IPS-11a (cell line): ENCODE results near the gene LTBP4.
"Not testable (repeated sequence)": the region's sequence is repeated elsewhere in the genome, so short reads cannot be mapped to it uniquely, and the experiment has no call there.

Source experiments
- H3K4me3 ChIP-seq: one replicate; pipeline ENCODE4 v1.5.1; 2013; ENCODE audit warnings: low read depth, low read length, control low read depth

LTBP4 gene

GRCh38 chr19:40611096-40611495, 9.9 kb downstream of the LTBP4 start:
- no peak overlapping the region for H3K4me3 ChIP-seq

GRCh38 chr19:40611900-40612698, 10.9 kb downstream of the LTBP4 start:
- H3K4me3 ChIP-seq = no peak overlapping the region

- H3K4me3 ChIP-seq = peak overlapping the region; percentile 88
Measured at GRCh38 chr19:40612831-40613689, 11.9 kb downstream of the LTBP4 start.

- H3K4me3 ChIP-seq = peak overlapping the region; percentile 88
Measured at GRCh38 chr19:40613690-40614621, 12.8 kb downstream of the LTBP4 start.

GRCh38 chr19:40614622-40615411, 13.6 kb downstream of the LTBP4 start:
- peak overlapping the region; percentile 88 for H3K4me3 ChIP-seq

- no peak overlapping the region for H3K4me3 ChIP-seq
Measured at GRCh38 chr19:40616178-40616577, 15.0 kb downstream of the LTBP4 start.

- no peak overlapping the region for H3K4me3 ChIP-seq
Measured at GRCh38 chr19:40616941-40617340, 15.8 kb downstream of the LTBP4 start.

GRCh38 chr19:40617961-40618360, 16.8 kb downstream of the LTBP4 start:
- H3K4me3 ChIP-seq = no peak overlapping the region

GRCh38 chr19:40619333-40620160, 18.4 kb downstream of the LTBP4 start:
- H3K4me3 ChIP-seq = no peak overlapping the region

GRCh38 chr19:40620161-40620485, 19.0 kb downstream of the LTBP4 start:
- no peak overlapping the region for H3K4me3 ChIP-seq

GRCh38 chr19:40621283-40621682, 20.1 kb downstream of the LTBP4 start:
- no peak overlapping the region for H3K4me3 ChIP-seq

- H3K4me3 ChIP-seq = no peak overlapping the region
Measured at GRCh38 chr19:40621966-40622772, 21.0 kb downstream of the LTBP4 start.

GRCh38 chr19:40622773-40623075, 21.6 kb downstream of the LTBP4 start:
- no peak overlapping the region for H3K4me3 ChIP-seq

GRCh38 chr19:40623403-40624251, 22.5 kb downstream of the LTBP4 start:
- peak overlapping the region; percentile 1 for H3K4me3 ChIP-seq

- not testable (repeated sequence) for H3K4me3 ChIP-seq
Measured at GRCh38 chr19:40624369-40625153, 23.4 kb downstream of the LTBP4 start.

- H3K4me3 ChIP-seq = no peak overlapping the region
Measured at GRCh38 chr19:40625406-40626120, 24.4 kb downstream of the LTBP4 start.
